HCT116 (cell line): ENCODE measurements around the gene ARMC10. TPM values are rescaled to one million over a fixed set of nuclear protein-coding genes. Genes with fewer than 3 reads are reported as not detected.
A peak's percentile ranks its signal among the peaks of the same experiment; 100 is the strongest.

Source experiments
- ATAC-seq: fragments of 200-7000 bp; cut with Tn5 transposase; 2 replicates; pipeline ENCODE4 v1.9.1; 2020; ENCODE audit warnings: mild to moderate bottlenecking, moderate library complexity
- BruUV-seq: library from RNA; stranded (reverse); fragments of 400-500 nt; replicated peaks from 2 replicates; lab custom pipeline; 2021; lab: Mats Ljungman, UMichigan
- CTCF ChIA-PET: fragments of 300-600 bp; sonication (Branson Sonifier 250); formaldehyde crosslinking; loops from one replicate; lab custom pipeline; 2021; ENCODE audit warnings: antibody characterized with exemption; lab: Charles Lee
- POLR2A ChIA-PET: fragments of 300-600, 350-600 bp; sonication (Branson Sonifier 250); formaldehyde crosslinking; loops from one replicate; lab custom pipeline; 2021; ENCODE audit warnings: antibody characterized with exemption; lab: Charles Lee
- RAD21 ChIA-PET, 2 experiments: fragments of 300-600 bp; sonication (Branson Sonifier 250); formaldehyde crosslinking; loops; one replicate each; lab custom pipeline; 2023; ENCODE audit warnings: low total read pairs in 2 of 2; ENCODE audit not compliant: uncharacterized antibody in 2 of 2, unreplicated experiment in 2 of 2, low non-redundant PET in 1 of 2; lab: Charles Lee
- DNase-seq: peaks from one replicate; pipeline ENCODE4 v3.0.0-alpha.2; 2010; ENCODE audit warnings: low read depth, low spot score
- H2AFZ ChIP-seq: fragments of 200-600 bp; shearing (Covaris generic), sonication (generic); 2 replicates; pipeline ENCODE4 v1.6.1; 2017; ENCODE audit warnings: low read depth, mixed run types, mixed read lengths, antibody characterized with exemption, low read length; ENCODE audit not compliant: poor library complexity, severe bottlenecking
- H3K27ac ChIP-seq: 2 replicates; pipeline ENCODE4 v1.5.1; 2012; ENCODE audit warnings: low read depth, low read length
- H3K27me3 ChIP-seq: fragments of 200-600 bp; sonication (generic); 2 replicates; pipeline ENCODE4 v1.6.1; 2016; ENCODE audit warnings: mixed run types, low read length, mixed read lengths; ENCODE audit not compliant: insufficient read depth
- H3K36me3 ChIP-seq, 2 experiments: fragments of 200-500 bp in 1 of 2; fragments of 200-600 bp in 1 of 2; sonication (Bioruptor generic) in 1 of 2; sonication (generic) in 1 of 2; 2 replicates each; pipeline versions ENCODE4 v1.5.1 to v1.6.1; 2014 to 2016; ENCODE audit warnings: low read length in 2 of 2, inconsistent platforms in 1 of 2, mixed read lengths in 1 of 2, mixed run types in 1 of 2; ENCODE audit not compliant: insufficient read depth in 2 of 2, control insufficient read depth in 1 of 2
- H3K4me1 ChIP-seq, 2 experiments: fragments of 200-600 bp in 1 of 2; sonication (generic) in 1 of 2; 2 replicates each; pipeline versions ENCODE4 v1.5.1 to v1.6.1; 2012 to 2017; ENCODE audit warnings: low read length in 2 of 2, inconsistent platforms in 1 of 2, mild to moderate bottlenecking in 1 of 2, mixed read lengths in 1 of 2, mixed run types in 1 of 2, moderate library complexity in 1 of 2; ENCODE audit not compliant: insufficient read depth in 2 of 2, control insufficient read depth in 1 of 2
- H3K4me2 ChIP-seq: fragments of 200-600 bp; sonication (generic); 2 replicates; pipeline ENCODE4 v1.6.1; 2017; ENCODE audit warnings: mixed run types, low read length, mixed read lengths
- H3K4me3 ChIP-seq, 2 experiments: fragments of 200-600 bp in 1 of 2; sonication (generic) in 1 of 2; replicated peaks in 1 of 2; 2 replicates each; pipeline ENCODE4 v1.5.1; 2011 to 2016; ENCODE audit warnings: low read length in 2 of 2, control low read depth in 1 of 2, low read depth in 1 of 2, mild to moderate bottlenecking in 1 of 2, mixed read lengths in 1 of 2, mixed run types in 1 of 2
- H3K79me2 ChIP-seq: fragments of 200-600 bp; sonication (generic); 2 replicates; pipeline ENCODE4 v1.6.1; 2017; ENCODE audit warnings: mild to moderate bottlenecking, mixed run types, low read length, moderate library complexity, mixed read lengths; ENCODE audit not compliant: insufficient read depth
- H3K9ac ChIP-seq: fragments of 200-600 bp; sonication (generic); 2 replicates; pipeline ENCODE4 v1.6.1; 2016; ENCODE audit warnings: low read length, mixed read lengths
- H3K9me2 ChIP-seq: fragments of 200-600 bp; sonication (generic), shearing (Covaris generic); 2 replicates; pipeline ENCODE4 v1.6.1; 2017; ENCODE audit warnings: mixed run types, mild to moderate bottlenecking, moderate library complexity; ENCODE audit not compliant: insufficient read depth
- H3K9me3 ChIP-seq, 2 experiments: fragments of 200-500 bp in 1 of 2; fragments of 200-600 bp in 1 of 2; sonication (Bioruptor generic) in 1 of 2; sonication (generic) in 1 of 2; 2 replicates each; pipeline ENCODE4 v1.6.1; 2014 to 2017; ENCODE audit warnings: low read length in 2 of 2, mixed read lengths in 2 of 2, inconsistent platforms in 1 of 2, low read depth in 1 of 2, mild to moderate bottlenecking in 1 of 2, mixed run types in 1 of 2, moderate library complexity in 1 of 2; ENCODE audit not compliant: control insufficient read depth in 1 of 2, insufficient read depth in 1 of 2
- H4K20me1 ChIP-seq: fragments of 200-600 bp; sonication (generic), shearing (Covaris generic); 2 replicates; pipeline ENCODE4 v1.6.1; 2017; ENCODE audit warnings: mixed run types, mild to moderate bottlenecking, moderate library complexity; ENCODE audit not compliant: insufficient read depth
- CBX3 ChIP-seq: IDR thresholded peaks from 2 replicates; pipeline ENCODE4 v1.6.1; 2012; ENCODE audit warnings: low read depth
- CEBPB ChIP-seq: IDR thresholded peaks from 2 replicates; pipeline ENCODE4 v1.6.1; 2012; ENCODE audit warnings: low read depth
- ELF1 ChIP-seq: IDR thresholded peaks from 2 replicates; pipeline ENCODE4 v1.6.1; 2012; ENCODE audit warnings: low read depth, borderline replicate concordance
- EZH2 ChIP-seq: fragments of 200-600 bp; sonication (generic); IDR thresholded peaks from 2 replicates; pipeline ENCODE4 v1.6.1; 2017; ENCODE audit warnings: antibody characterized with exemption, mixed run types
- FOSL1 ChIP-seq: IDR thresholded peaks from 2 replicates; pipeline ENCODE4 v1.6.1; 2012; ENCODE audit warnings: low read depth
- POLR2A ChIP-seq: IDR thresholded peaks from 2 replicates; pipeline ENCODE4 v1.7.0; 2011; ENCODE audit warnings: borderline replicate concordance; ENCODE audit not compliant: insufficient read depth, insufficient read length; ENCODE audit errors: extremely low read depth
- POLR2AphosphoS5 ChIP-seq: IDR thresholded peaks from 2 replicates; pipeline ENCODE4 v1.6.1; 2011; ENCODE audit warnings: mild to moderate bottlenecking, low read depth, low read length, moderate library complexity
- RAD21 ChIP-seq: IDR thresholded peaks from 2 replicates; pipeline ENCODE4 v1.6.1; 2012; ENCODE audit warnings: low read depth, mild to moderate bottlenecking
- REST ChIP-seq: IDR thresholded peaks from 2 replicates; pipeline ENCODE4 v1.6.1; 2012; ENCODE audit warnings: low read depth
- SIN3A ChIP-seq: IDR thresholded peaks from 2 replicates; pipeline ENCODE4 v1.6.1; 2012; ENCODE audit warnings: low read depth
- SP1 ChIP-seq: IDR thresholded peaks from 2 replicates; pipeline ENCODE4 v1.6.1; 2012; ENCODE audit warnings: low read depth
- SRF ChIP-seq: IDR thresholded peaks from 2 replicates; pipeline ENCODE4 v1.6.1; 2012; ENCODE audit warnings: low read depth
- TCF7L2 ChIP-seq: IDR thresholded peaks from 2 replicates; pipeline ENCODE4 v1.7.0; 2011; ENCODE audit warnings: borderline replicate concordance, inconsistent platforms; ENCODE audit not compliant: insufficient read depth, insufficient read length; ENCODE audit errors: extremely low read depth
- YY1 ChIP-seq: IDR thresholded peaks from 2 replicates; pipeline ENCODE4 v1.6.1; 2011; ENCODE audit warnings: low read length, low read depth, moderate library complexity, mild to moderate bottlenecking; ENCODE audit not compliant: insufficient replicate concordance; ENCODE audit errors: extremely low read depth
- ZBTB33 ChIP-seq: IDR thresholded peaks from 2 replicates; pipeline ENCODE4 v1.6.1; 2011; ENCODE audit warnings: mild to moderate bottlenecking, low read length, moderate library complexity; ENCODE audit not compliant: insufficient replicate concordance; ENCODE audit errors: extremely low read depth
- ZFX ChIP-seq: fragments of 450-650 bp; IDR thresholded peaks from 2 replicates; pipeline ENCODE4 v1.6.1; 2017
- ZNF274 ChIP-seq: fragments of 200-500 bp; sonication (Bioruptor generic); IDR thresholded peaks from 2 replicates; pipeline ENCODE4 v1.6.1; 2014; ENCODE audit warnings: mild to moderate bottlenecking, low read depth, low read length, inconsistent platforms
- intact Hi-C: fragments of 100-400 bp; cut with micrococcal nuclease; formaldehyde crosslinking; loops from 2 replicates; pipeline ENCODE4 v1.10.0; 2022
- total RNA-seq: library from RNA; stranded (reverse); gene quantifications from one replicate; pipeline ENCODE4 v1.2.1, GENCODE V29; 2021; ENCODE audit not compliant: unreplicated experiment
- TF ChIP-seq, protein P1 (sequence below): IDR thresholded peaks from 2 replicates; pipeline ENCODE4 v1.6.1; 2012
- TF ChIP-seq, protein P2 (sequence below): IDR thresholded peaks from 2 replicates; pipeline ENCODE4 v1.6.1; 2012
- TF ChIP-seq, protein P3 (sequence below), 3 experiments: fragments of 200-600 bp in 1 of 3; sonication (generic) in 1 of 3; IDR thresholded peaks in 2 of 3; conservative IDR thresholded peaks in 1 of 3; 2 replicates each; pipeline ENCODE4 v1.5.1; 2012 to 2017; ENCODE audit warnings: low read depth in 2 of 3, low read length in 2 of 3, antibody characterized with exemption in 1 of 3, borderline replicate concordance in 1 of 3, control low read depth in 1 of 3, mild to moderate bottlenecking in 1 of 3, mixed read lengths in 1 of 3, mixed run types in 1 of 3, moderate library complexity in 1 of 3; ENCODE audit not compliant: insufficient read depth in 1 of 3

The ARMC10 gene
- total RNA-seq, 1 experiment from 2014 or later, result 53.3 TPM

- no peak overlapping the region for H3K4me3 ChIP-seq
- no peaks in the 10 kb centered on the region for H3K36me3 ChIP-seq
- H3K9me3 ChIP-seq, result no peaks in the 10 kb centered on the region
- no TSS peak for BruUV-seq
- no peak for DNase-seq
- no peak overlapping the region for H2AFZ ChIP-seq
- ChIA-PET POLR2A (no interaction called here), CTCF (no interaction called here)
- peak overlapping the region; percentile 11; the same call in 1 of the 2 replicates for H3K4me2 ChIP-seq
- TF ChIP-seq EZH2 (no peak), SP1 (no peak), SIN3A (no peak), TCF7L2 (no peak), REST (no peak), ZNF274 (no peak), YY1 (no peak), FOSL1 (no peak), CEBPB (no peak), RAD21 (no peak), ZBTB33 (no peak), ELF1 (no peak), POLR2AphosphoS5 (no peak), ZFX (no peak), CBX3 (no peak), POLR2A (no peak), SRF (no peak)
- TF ChIP-seq, protein P1, sequence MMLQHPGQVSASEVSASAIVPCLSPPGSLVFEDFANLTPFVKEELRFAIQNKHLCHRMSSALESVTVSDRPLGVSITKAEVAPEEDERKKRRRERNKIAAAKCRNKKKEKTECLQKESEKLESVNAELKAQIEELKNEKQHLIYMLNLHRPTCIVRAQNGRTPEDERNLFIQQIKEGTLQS, result no peak
- TF ChIP-seq, protein P2, sequence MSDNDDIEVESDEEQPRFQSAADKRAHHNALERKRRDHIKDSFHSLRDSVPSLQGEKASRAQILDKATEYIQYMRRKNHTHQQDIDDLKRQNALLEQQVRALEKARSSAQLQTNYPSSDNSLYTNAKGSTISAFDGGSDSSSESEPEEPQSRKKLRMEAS, result no peak
- TF ChIP-seq, protein P3, sequence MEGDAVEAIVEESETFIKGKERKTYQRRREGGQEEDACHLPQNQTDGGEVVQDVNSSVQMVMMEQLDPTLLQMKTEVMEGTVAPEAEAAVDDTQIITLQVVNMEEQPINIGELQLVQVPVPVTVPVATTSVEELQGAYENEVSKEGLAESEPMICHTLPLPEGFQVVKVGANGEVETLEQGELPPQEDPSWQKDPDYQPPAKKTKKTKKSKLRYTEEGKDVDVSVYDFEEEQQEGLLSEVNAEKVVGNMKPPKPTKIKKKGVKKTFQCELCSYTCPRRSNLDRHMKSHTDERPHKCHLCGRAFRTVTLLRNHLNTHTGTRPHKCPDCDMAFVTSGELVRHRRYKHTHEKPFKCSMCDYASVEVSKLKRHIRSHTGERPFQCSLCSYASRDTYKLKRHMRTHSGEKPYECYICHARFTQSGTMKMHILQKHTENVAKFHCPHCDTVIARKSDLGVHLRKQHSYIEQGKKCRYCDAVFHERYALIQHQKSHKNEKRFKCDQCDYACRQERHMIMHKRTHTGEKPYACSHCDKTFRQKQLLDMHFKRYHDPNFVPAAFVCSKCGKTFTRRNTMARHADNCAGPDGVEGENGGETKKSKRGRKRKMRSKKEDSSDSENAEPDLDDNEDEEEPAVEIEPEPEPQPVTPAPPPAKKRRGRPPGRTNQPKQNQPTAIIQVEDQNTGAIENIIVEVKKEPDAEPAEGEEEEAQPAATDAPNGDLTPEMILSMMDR (IDR thresholded peaks at IDR 0.05 in 2 of 3, conservative IDR thresholded peaks at IDR 0.05 in 1 of 3; ENCODE audit: borderline replicate concordance in 1 of 3, insufficient read depth in 1 of 3, low read depth in 2 of 3, low read length in 2 of 3), result no peak
- TF ChIP-seq, all 23 proteins: peak for 0
- RAD21 ChIA-PET, result no interaction called here
- no peak overlapping the region for H3K27ac ChIP-seq
- peaks cover 0 to 8% of the 10 kb centered on the region in 2 experiments; a peak in 2 of 4 replicates for H3K4me1 ChIP-seq
- H3K27me3 ChIP-seq, result no peaks in the 10 kb centered on the region
- no peak overlapping the region for H3K9ac ChIP-seq
- no peaks in the 10 kb centered on the region for H3K9me2 ChIP-seq
- ATAC-seq, result no peak
- intact Hi-C loops, result no loop called here
- no peaks in the 10 kb centered on the region for H4K20me1 ChIP-seq
- 0 out of 2 replicates have a peak, but pooled peaks cover 5% of the 10 kb centered on the region for H3K79me2 ChIP-seq
Observed at GRCh38 chr7:103141753-103142404, 66.9 kb downstream of the ARMC10 start.
